Activated CD4-positive, CD25-positive, alpha-beta regulatory T cell treated with anti-CD3 and anti-CD28 coated beads, Interleukin-2, amount 50 U/mL, for 24 hours (primary cell): Measurements from ENCODE around the gene SMPD3.

Experiments
- ATAC-seq, 2 donors: fragments of 150-1000 bp; cut with Tn5 transposase; one replicate each; pipeline ENCODE4 v1.10.0; 2021; ENCODE audit warnings: mild to moderate bottlenecking in 1 of 2, moderate library complexity in 1 of 2

SMPD3 gene

DNA sequence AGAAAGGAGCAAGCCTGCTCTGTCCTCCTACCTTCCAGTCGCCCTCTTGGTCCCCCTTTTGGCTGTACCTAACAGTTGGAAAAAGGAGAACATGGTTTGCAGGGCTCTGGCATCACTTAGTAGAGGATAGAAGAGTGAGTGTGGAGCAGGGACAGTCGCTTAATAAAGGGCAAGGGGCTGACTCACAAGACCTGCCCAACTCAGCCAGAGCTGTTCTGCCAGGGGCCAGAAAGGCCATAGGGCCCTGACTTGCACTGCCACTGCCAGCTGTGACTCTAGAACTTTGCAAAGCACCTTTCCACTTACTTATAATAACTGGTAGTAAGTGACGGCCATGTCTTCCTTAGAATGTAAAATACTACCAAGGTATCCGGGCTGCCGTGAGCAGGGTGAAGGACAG is 124.0 kb downstream of the SMPD3 start:
- ATAC-seq = no peak

- peak; percentile 100 for ATAC-seq
These were observed 129.0 kb downstream of the SMPD3 start for GRCh38 chr16:68319185-68319908.

DNA sequence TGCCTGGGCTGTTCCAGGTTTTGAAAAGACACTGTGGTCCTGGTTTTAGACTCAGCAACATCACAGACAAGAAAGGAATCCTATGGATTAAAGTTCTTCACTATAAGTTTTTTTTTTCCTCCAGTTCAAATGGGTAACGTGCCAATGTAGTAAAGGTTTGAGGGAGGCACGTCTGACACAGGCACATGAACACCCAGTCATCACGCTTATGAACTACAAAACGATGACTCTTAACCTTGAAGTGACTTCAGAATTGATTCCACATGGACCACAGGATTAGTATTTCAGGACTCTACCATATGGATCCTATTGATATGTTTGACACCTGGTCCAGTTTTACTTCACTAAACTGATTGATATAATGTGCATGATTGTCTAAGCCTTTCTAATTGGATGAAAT is 135.2 kb downstream of the SMPD3 start:
- ATAC-seq = no peak

DNA sequence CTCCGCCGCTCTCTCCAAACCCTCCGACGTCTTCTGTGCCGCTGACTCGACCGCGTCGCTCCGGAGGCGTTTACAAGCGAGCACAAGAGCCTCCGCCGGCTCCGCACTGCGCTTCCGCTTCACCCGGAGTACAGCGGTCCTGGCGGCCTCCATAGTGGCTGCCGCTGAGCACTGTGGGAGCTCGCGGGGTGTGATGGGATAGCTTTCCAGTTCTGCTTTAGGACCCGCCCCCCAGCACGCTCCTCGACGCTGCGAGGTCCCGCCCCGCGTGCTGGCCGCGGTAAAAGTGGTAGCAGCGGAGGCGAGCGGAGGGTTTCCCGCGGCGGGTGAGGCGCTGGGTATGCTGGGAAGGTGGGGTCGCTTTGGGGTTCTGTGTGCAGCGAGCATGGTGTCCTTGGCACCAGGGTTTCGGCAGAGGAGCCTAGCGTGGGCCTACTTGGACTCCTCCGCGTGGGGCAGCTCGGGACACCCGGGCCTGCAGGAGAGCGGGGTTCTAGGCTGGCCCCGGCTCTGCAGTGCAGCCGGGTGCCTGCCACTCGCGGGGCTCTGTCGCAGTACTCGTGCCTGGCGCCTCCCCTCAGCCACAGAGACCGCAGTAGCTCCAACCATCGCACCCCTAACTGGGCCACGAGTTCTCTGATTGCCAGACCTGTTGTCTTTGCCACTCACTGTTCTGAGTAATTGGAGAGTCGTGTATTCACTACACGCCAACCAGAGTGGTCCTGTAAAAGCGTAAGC is 137.4 kb downstream of the SMPD3 start, which contains the start of the genes PRMT7 and SLC7A6OS:
Gene PRMT7, plus strand, starts transcription at position 246 of the 738 bp plus-strand sequence. CDS start 4,961 bp downstream, outside the sequence.
Gene SLC7A6OS, minus strand, starts transcription at position 173 of the 738 bp plus-strand sequence. Its CDS starts 20 bp downstream, at position 153.
- ATAC-seq = peak; percentile 99

DNA sequence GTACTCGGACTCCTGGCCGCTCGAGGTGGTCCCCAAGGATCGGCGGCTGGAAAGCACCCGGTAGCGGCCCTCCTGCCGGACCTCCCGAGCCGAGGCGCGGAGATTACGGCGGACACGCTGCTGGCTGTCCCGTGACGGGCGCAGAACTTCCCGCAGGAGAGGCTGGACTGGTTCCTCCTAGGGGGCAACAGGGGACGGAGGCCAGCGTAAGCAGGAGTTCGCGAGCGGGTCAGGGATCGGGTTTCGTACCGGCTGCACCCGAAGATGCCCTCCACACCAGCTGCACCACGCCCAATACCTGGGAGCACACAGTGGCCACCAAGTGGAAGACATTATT is 137.9 kb downstream of the SMPD3 start:
- no peak for ATAC-seq

GRCh38 chr16:68309799-68310198 is 138.5 kb downstream of the SMPD3 start:
- ATAC-seq = no peak
